Fibroblast of lung (primary cell): ENCODE results near the gene LRRC49.

Source experiments
- EZH2 ChIP-seq: IDR thresholded peaks from 2 replicates; pipeline ENCODE4 v1.5.1; 2012; ENCODE audit warnings: low read length, control low read depth, mild to moderate bottlenecking; ENCODE audit errors: missing control alignments
- TF ChIP-seq, protein P1 (sequence below), 2 donors: IDR thresholded peaks in 1 of 2; conservative IDR thresholded peaks in 1 of 2; 1 replicate in 1 of 2; 2 replicates in 1 of 2; pipeline ENCODE4 v1.5.1; 2011 to 2012; ENCODE audit warnings: low read length in 2 of 2, control low read depth in 1 of 2, inconsistent platforms in 1 of 2, low read depth in 1 of 2, mild to moderate bottlenecking in 1 of 2

DNA sequence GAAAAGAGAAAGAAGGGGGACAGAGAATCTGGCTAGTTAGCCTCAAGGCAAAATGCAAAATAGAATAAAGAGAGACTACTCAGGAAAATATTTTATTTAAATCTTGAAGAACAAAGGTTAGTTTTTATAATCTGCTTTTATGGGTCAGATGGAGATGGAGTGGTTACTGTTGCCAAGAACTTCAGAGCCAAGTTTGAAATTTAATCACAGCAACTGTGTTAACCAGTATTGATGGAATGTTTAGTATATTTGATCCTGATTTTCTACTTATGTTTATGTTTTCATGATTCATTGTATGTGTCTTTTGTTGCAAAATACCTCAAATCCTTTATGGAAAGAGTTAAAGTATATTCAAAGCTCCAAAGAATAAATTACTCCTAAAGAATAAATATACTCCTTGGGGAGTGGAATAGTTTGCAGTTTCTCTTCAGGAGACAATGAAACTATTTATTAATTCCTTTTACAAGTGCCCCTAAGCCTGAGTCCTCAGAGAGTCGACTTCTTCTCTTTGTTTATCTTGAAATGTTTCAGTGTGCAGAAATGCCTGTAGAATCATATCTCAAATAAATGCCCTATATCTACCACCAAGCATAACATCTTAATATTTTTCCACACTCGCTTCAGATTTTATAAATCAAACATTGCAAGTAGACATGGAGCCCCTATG is 161.8 kb downstream of the LRRC49 start:
- TF ChIP-seq, protein P1, sequence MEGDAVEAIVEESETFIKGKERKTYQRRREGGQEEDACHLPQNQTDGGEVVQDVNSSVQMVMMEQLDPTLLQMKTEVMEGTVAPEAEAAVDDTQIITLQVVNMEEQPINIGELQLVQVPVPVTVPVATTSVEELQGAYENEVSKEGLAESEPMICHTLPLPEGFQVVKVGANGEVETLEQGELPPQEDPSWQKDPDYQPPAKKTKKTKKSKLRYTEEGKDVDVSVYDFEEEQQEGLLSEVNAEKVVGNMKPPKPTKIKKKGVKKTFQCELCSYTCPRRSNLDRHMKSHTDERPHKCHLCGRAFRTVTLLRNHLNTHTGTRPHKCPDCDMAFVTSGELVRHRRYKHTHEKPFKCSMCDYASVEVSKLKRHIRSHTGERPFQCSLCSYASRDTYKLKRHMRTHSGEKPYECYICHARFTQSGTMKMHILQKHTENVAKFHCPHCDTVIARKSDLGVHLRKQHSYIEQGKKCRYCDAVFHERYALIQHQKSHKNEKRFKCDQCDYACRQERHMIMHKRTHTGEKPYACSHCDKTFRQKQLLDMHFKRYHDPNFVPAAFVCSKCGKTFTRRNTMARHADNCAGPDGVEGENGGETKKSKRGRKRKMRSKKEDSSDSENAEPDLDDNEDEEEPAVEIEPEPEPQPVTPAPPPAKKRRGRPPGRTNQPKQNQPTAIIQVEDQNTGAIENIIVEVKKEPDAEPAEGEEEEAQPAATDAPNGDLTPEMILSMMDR (conservative IDR thresholded peaks at IDR 0.05 in 1 of 2, IDR thresholded peaks at IDR 0.05 in 1 of 2; ENCODE audit: low read depth in 1 of 2, low read length in 2 of 2) = no peak
- TF ChIP-seq EZH2 = no peak
